ENCODE data around the gene SIAH1.

SIAH1 gene

GRCh38 chr16:48347191-48347865, 37.9 kb downstream of the SIAH1 start:
- no peak for DNase-seq (ENCODE audit: low read depth)
- no peak overlapping the region for H3K4me3 ChIP-seq (ENCODE audit: low read depth, low read length)
- no peak for TF ChIP-seq CTCF (IDR thresholded peaks at IDR 0.05; ENCODE audit: insufficient read depth, low read depth, low read length, missing control alignments)

- H3K4me3 ChIP-seq (ENCODE audit: low read depth, low read length) = no peak overlapping the region
- DNase-seq (ENCODE audit: low read depth) = no peak
- TF ChIP-seq CTCF (IDR thresholded peaks at IDR 0.05; ENCODE audit: insufficient read depth, low read depth, low read length, missing control alignments) = no peak
These were observed 42.6 kb downstream of the SIAH1 start for GRCh38 chr16:48342591-48342990.

GRCh38 chr16:48340054-48340453, 45.2 kb downstream of the SIAH1 start:
- no peak for TF ChIP-seq CTCF (IDR thresholded peaks at IDR 0.05; ENCODE audit: insufficient read depth, low read depth, low read length, missing control alignments)
- DNase-seq (ENCODE audit: low read depth) = no peak
- H3K4me3 ChIP-seq (ENCODE audit: low read depth, low read length) = no peak overlapping the region

- no peak for DNase-seq (ENCODE audit: low read depth)
These were observed 49.3 kb downstream of the SIAH1 start for GRCh38 chr16:48335961-48336360.

GRCh38 chr16:48334325-48334724, 50.9 kb downstream of the SIAH1 start:
- DNase-seq (ENCODE audit: low read depth) = no peak
- no peak overlapping the region for H3K4me3 ChIP-seq (ENCODE audit: low read depth, low read length)
- no peak for TF ChIP-seq CTCF (IDR thresholded peaks at IDR 0.05; ENCODE audit: insufficient read depth, low read depth, low read length, missing control alignments)

More at GRCh38 chr16:48335961-48336360, 49.3 kb downstream of the SIAH1 start:
- no peak for TF ChIP-seq CTCF (IDR thresholded peaks at IDR 0.05; ENCODE audit: insufficient read depth, low read depth, low read length, missing control alignments)
- no peak overlapping the region for H3K4me3 ChIP-seq (ENCODE audit: low read depth, low read length)

GRCh38 chr16:48332978-48333377, 52.2 kb downstream of the SIAH1 start:
- no peak for TF ChIP-seq CTCF (IDR thresholded peaks at IDR 0.05; ENCODE audit: insufficient read depth, low read depth, low read length, missing control alignments)
- DNase-seq (ENCODE audit: low read depth) = no peak
- H3K4me3 ChIP-seq (ENCODE audit: low read depth, low read length) = no peak overlapping the region

GRCh38 chr16:48330841-48331192, 54.4 kb downstream of the SIAH1 start:
- no peak for TF ChIP-seq CTCF (IDR thresholded peaks at IDR 0.05; ENCODE audit: insufficient read depth, low read depth, low read length, missing control alignments)
- no peak for DNase-seq (ENCODE audit: low read depth)

More at GRCh38 chr16:48330841-48331192, 54.4 kb downstream of the SIAH1 start:
- no peak overlapping the region for H3K4me3 ChIP-seq (ENCODE audit: low read depth, low read length)

Measured in GM12865 (cell line).